HepG2 (cell line): ENCODE data around the gene PSMB11.

Source experiments
- FLYWCH1 ChIP-seq: sonication (generic); formaldehyde crosslinking; IDR thresholded peaks from 2 replicates; pipeline ENCODE4 v1.8.1; 2023; ENCODE audit warnings: mild to moderate bottlenecking, missing genetic modification reagents
- POLR2AphosphoS2 ChIP-seq: IDR thresholded peaks from 2 replicates; pipeline ENCODE4 v1.6.1; 2011; ENCODE audit warnings: low read depth, low read length, improper control_type of control experiment
- REPIN1 ChIP-seq: sonication (generic); formaldehyde crosslinking; IDR thresholded peaks from 2 replicates; pipeline ENCODE4 v1.8.0; 2022; ENCODE audit warnings: missing genetic modification reagents, low read depth, mild to moderate bottlenecking, borderline replicate concordance
- TP53 ChIP-seq: sonication (generic); formaldehyde crosslinking; conservative IDR thresholded peaks from 2 replicates; pipeline ENCODE4 v1.4.0; 2020; ENCODE audit warnings: missing genetic modification reagents
- YEATS4 ChIP-seq: sonication (generic); formaldehyde crosslinking; IDR thresholded peaks from 2 replicates; pipeline ENCODE4 v1.4.0; 2020; ENCODE audit warnings: missing genetic modification reagents, borderline replicate concordance
- ZNF354B ChIP-seq: sonication (generic); formaldehyde crosslinking; IDR thresholded peaks from 2 replicates; pipeline ENCODE4 v1.8.0; 2022; ENCODE audit warnings: mild to moderate bottlenecking, missing genetic modification reagents
- ZNF564 ChIP-seq: sonication (generic); formaldehyde crosslinking; IDR thresholded peaks from 2 replicates; pipeline ENCODE4 v1.8.1; 2023; ENCODE audit warnings: mild to moderate bottlenecking, missing genetic modification reagents
- TF ChIP-seq, protein P1 (sequence below): sonication (generic); formaldehyde crosslinking; IDR thresholded peaks from 2 replicates; pipeline ENCODE4 v1.5.0; 2020; ENCODE audit warnings: mild to moderate bottlenecking, missing genetic modification reagents, moderate library complexity
- TF ChIP-seq, protein P2 (sequence below): sonication (generic); formaldehyde crosslinking; IDR thresholded peaks from 2 replicates; pipeline ENCODE4 v1.4.0; 2020; ENCODE audit warnings: missing genetic modification reagents, borderline replicate concordance
- TF ChIP-seq, protein P3 (sequence below): sonication (generic); formaldehyde crosslinking; conservative IDR thresholded peaks from 2 replicates; pipeline ENCODE4 v1.8.1; 2023; ENCODE audit warnings: missing genetic modification reagents

DNA sequence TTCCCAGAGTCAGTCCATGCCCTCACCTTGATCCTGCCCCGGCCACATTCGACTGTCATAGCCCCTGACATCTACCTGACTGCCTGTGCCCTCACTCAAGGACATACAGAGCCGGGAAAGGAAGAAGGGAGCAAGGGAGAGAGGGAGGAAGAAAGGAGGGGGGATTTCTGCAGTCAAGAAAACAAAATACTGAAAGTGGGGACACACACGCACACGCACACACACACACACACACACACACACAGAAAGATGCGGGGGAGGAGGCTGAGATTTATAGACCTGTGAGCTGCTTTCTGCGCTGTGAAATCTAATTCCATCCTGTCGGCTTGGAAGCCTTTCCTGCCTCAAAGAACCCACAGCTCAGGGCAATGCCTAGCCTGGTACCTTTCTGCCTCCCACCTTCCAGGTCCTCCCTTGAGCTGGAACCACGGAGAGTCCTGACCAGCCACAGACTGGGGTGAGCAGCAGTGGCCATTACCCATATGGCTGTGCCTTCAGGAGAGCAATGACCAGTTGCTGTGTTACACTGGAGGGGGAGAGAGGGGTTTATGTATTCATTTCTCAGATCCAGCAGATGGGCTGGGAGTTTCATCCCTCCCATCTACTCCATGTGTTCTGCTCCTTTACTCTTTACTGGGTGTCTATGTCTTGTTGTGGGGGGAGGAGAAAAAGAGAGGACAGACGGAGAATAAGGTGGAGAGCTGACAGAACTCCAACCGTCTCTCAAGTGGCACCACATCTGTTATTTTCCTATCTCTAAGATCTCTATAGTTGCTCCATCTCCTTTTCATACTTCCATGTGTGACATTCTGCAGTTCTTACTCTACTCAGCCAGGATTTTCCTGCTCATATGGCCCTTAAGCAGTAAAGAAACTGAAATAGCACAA is 45.0 kb upstream of the PSMB11 start:
- TF ChIP-seq TP53 (no peak), YEATS4 (CRISPR knock-in tag) (no peak), FLYWCH1 (CRISPR knock-in tag) (no peak), ZNF354B (CRISPR knock-in tag) (no peak), POLR2AphosphoS2 (no peak), ZNF564 (no peak), REPIN1 (CRISPR knock-in tag) (no peak)
- TF ChIP-seq, protein P1, sequence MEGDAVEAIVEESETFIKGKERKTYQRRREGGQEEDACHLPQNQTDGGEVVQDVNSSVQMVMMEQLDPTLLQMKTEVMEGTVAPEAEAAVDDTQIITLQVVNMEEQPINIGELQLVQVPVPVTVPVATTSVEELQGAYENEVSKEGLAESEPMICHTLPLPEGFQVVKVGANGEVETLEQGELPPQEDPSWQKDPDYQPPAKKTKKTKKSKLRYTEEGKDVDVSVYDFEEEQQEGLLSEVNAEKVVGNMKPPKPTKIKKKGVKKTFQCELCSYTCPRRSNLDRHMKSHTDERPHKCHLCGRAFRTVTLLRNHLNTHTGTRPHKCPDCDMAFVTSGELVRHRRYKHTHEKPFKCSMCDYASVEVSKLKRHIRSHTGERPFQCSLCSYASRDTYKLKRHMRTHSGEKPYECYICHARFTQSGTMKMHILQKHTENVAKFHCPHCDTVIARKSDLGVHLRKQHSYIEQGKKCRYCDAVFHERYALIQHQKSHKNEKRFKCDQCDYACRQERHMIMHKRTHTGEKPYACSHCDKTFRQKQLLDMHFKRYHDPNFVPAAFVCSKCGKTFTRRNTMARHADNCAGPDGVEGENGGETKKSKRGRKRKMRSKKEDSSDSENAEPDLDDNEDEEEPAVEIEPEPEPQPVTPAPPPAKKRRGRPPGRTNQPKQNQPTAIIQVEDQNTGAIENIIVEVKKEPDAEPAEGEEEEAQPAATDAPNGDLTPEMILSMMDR (CRISPR knock-in tag): no peak
- TF ChIP-seq, protein P2, sequence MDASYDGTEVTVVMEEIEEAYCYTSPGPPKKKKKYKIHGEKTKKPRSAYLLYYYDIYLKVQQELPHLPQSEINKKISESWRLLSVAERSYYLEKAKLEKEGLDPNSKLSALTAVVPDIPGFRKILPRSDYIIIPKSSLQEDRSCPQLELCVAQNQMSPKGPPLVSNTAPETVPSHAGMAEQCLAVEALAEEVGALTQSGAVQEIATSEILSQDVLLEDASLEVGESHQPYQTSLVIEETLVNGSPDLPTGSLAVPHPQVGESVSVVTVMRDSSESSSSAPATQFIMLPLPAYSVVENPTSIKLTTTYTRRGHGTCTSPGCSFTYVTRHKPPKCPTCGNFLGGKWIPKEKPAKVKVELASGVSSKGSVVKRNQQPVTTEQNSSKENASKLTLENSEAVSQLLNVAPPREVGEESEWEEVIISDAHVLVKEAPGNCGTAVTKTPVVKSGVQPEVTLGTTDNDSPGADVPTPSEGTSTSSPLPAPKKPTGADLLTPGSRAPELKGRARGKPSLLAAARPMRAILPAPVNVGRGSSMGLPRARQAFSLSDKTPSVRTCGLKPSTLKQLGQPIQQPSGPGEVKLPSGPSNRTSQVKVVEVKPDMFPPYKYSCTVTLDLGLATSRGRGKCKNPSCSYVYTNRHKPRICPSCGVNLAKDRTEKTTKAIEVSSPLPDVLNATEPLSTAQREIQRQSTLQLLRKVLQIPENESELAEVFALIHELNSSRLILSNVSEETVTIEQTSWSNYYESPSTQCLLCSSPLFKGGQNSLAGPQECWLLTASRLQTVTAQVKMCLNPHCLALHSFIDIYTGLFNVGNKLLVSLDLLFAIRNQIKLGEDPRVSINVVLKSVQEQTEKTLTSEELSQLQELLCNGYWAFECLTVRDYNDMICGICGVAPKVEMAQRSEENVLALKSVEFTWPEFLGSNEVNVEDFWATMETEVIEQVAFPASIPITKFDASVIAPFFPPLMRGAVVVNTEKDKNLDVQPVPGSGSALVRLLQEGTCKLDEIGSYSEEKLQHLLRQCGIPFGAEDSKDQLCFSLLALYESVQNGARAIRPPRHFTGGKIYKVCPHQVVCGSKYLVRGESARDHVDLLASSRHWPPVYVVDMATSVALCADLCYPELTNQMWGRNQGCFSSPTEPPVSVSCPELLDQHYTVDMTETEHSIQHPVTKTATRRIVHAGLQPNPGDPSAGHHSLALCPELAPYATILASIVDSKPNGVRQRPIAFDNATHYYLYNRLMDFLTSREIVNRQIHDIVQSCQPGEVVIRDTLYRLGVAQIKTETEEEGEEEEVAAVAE (CRISPR knock-in tag): no peak
- TF ChIP-seq, protein P3, sequence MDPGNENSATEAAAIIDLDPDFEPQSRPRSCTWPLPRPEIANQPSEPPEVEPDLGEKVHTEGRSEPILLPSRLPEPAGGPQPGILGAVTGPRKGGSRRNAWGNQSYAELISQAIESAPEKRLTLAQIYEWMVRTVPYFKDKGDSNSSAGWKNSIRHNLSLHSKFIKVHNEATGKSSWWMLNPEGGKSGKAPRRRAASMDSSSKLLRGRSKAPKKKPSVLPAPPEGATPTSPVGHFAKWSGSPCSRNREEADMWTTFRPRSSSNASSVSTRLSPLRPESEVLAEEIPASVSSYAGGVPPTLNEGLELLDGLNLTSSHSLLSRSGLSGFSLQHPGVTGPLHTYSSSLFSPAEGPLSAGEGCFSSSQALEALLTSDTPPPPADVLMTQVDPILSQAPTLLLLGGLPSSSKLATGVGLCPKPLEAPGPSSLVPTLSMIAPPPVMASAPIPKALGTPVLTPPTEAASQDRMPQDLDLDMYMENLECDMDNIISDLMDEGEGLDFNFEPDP (CRISPR knock-in tag): no peak
